Trophoblast cell (in vitro differentiated cells and primary cell): ENCODE results near the gene MRPL14.
"Not testable (repeated sequence)": the region's sequence is repeated elsewhere in the genome, so short reads cannot be mapped to it uniquely, and the experiment has no call there.

ENCODE experiments used
- DNase-seq, 2 donors: peaks; one replicate each; pipeline ENCODE4 v3.0.0-alpha.2; 2016
- H2AFZ ChIP-seq: 2 replicates; pipeline ENCODE4 v1.6.1; 2013; ENCODE audit warnings: low read length, moderate library complexity, mild to moderate bottlenecking; ENCODE audit not compliant: insufficient read depth, poor library complexity
- H2AK5ac ChIP-seq: 2 replicates; pipeline ENCODE4 v1.6.1; 2013; ENCODE audit warnings: mild to moderate bottlenecking, low read length
- H2BK120ac ChIP-seq: 2 replicates; pipeline ENCODE4 v1.6.1; 2013; ENCODE audit warnings: low read length, mild to moderate bottlenecking, moderate library complexity; ENCODE audit not compliant: insufficient read depth, poor library complexity
- H2BK12ac ChIP-seq: 2 replicates; pipeline ENCODE4 v1.6.1; 2013; ENCODE audit warnings: mild to moderate bottlenecking, low read length, moderate library complexity
- H2BK5ac ChIP-seq: 2 replicates; pipeline ENCODE4 v1.6.1; 2013; ENCODE audit warnings: low read length, low read depth, moderate library complexity, mild to moderate bottlenecking; ENCODE audit not compliant: poor library complexity
- H3K14ac ChIP-seq: 2 replicates; pipeline ENCODE4 v1.6.1; 2013; ENCODE audit warnings: mild to moderate bottlenecking, low read length
- H3K18ac ChIP-seq: 2 replicates; pipeline ENCODE4 v1.6.1; 2013; ENCODE audit warnings: mild to moderate bottlenecking, low read length
- H3K23ac ChIP-seq: 2 replicates; pipeline ENCODE4 v1.6.1; 2013; ENCODE audit warnings: low read length
- H3K27ac ChIP-seq: 2 replicates; pipeline ENCODE4 v1.5.1; 2013; ENCODE audit warnings: low read depth, mild to moderate bottlenecking, inconsistent platforms, low read length, moderate library complexity
- H3K27me3 ChIP-seq: 2 replicates; pipeline ENCODE4 v1.6.1; 2013; ENCODE audit warnings: inconsistent platforms, mild to moderate bottlenecking, low read length, moderate library complexity; ENCODE audit not compliant: insufficient read depth
- H3K36me3 ChIP-seq, 2 experiments: 1 replicate in 1 of 2; 2 replicates in 1 of 2; pipeline ENCODE4 v1.6.1; 2013; ENCODE audit warnings: low read length in 2 of 2, mild to moderate bottlenecking in 2 of 2, moderate library complexity in 1 of 2; ENCODE audit not compliant: insufficient read depth in 2 of 2, control insufficient read depth in 1 of 2
- H3K4ac ChIP-seq: 2 replicates; pipeline ENCODE4 v1.6.1; 2013; ENCODE audit warnings: low read depth, mild to moderate bottlenecking, low read length, moderate library complexity
- H3K4me1 ChIP-seq, 2 experiments: 1 replicate in 1 of 2; 2 replicates in 1 of 2; pipeline ENCODE4 v1.6.1; 2013; ENCODE audit warnings: low read length in 2 of 2, mild to moderate bottlenecking in 2 of 2, moderate library complexity in 1 of 2; ENCODE audit not compliant: insufficient read depth in 2 of 2, control insufficient read depth in 1 of 2
- H3K4me2 ChIP-seq: 2 replicates; pipeline ENCODE4 v1.6.1; 2013; ENCODE audit warnings: inconsistent platforms, mild to moderate bottlenecking, low read length, moderate library complexity
- H3K4me3 ChIP-seq: 2 replicates; pipeline ENCODE4 v1.5.1; 2013; ENCODE audit warnings: mild to moderate bottlenecking, low read depth, low read length, inconsistent platforms
- H3K79me1 ChIP-seq: one replicate; pipeline ENCODE4 v1.6.1; 2013; ENCODE audit warnings: low read length
- H3K79me2 ChIP-seq: 2 replicates; pipeline ENCODE4 v1.6.1; 2013; ENCODE audit warnings: low read length, mild to moderate bottlenecking; ENCODE audit not compliant: control insufficient read depth, insufficient read depth, poor library complexity
- H3K9ac ChIP-seq: 2 replicates; pipeline ENCODE4 v1.6.1; 2013; ENCODE audit warnings: mild to moderate bottlenecking, low read length
- H3K9me3 ChIP-seq: 2 replicates; pipeline ENCODE4 v1.6.1; 2013; ENCODE audit warnings: low read depth, mild to moderate bottlenecking, control low read depth, inconsistent platforms, low read length; ENCODE audit not compliant: insufficient read depth
- H4K12ac ChIP-seq: 2 replicates; pipeline ENCODE4 v1.6.1; 2013; ENCODE audit warnings: low read depth, mild to moderate bottlenecking, low read length, moderate library complexity
- H4K8ac ChIP-seq: 2 replicates; pipeline ENCODE4 v1.6.1; 2013; ENCODE audit warnings: low read depth, mild to moderate bottlenecking, low read length, moderate library complexity
- H4K91ac ChIP-seq: one replicate; pipeline ENCODE4 v1.6.1; 2013; ENCODE audit warnings: low read depth, mild to moderate bottlenecking, low read length, moderate library complexity
- WGBS: extraction: QIAGEN DNeasy Blood & Tissue Kit; methylation state at CpG from one replicate; pipeline ENCODE4 v1.1.7; 2013; ENCODE audit warnings: missing lambda C conversion rate; ENCODE audit not compliant: insufficient read length, insufficient coverage; ENCODE audit errors: extremely low coverage; 5-methylcytosine and 5-hydroxymethylcytosine counted together

MRPL14 gene

DNA sequence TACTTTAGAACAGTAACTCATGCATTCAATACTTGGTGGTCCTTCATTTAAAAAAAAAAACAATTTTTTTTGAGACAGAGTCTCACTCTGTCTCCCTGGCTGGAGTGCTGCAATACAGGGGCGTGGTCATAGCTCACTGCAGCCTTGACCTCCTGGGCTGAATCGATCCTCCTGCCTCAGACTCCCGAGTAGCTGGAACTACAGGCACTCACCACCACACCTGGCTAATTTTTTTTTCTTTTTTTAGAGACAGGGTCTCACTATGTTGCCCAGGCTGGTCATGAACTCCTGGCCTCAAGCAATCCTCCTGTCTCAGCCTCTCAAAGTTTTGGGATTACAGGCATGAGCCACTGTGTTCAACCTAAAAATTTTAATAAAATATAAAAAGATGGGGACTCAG, 17.3 kb upstream of the MRPL14 start:
- H3K27me3 ChIP-seq, H4K8ac ChIP-seq, H3K23ac ChIP-seq, H2BK12ac ChIP-seq, H3K9ac ChIP-seq, H4K12ac ChIP-seq, H2AK5ac ChIP-seq, H4K91ac ChIP-seq, H3K4me2 ChIP-seq, H3K14ac ChIP-seq, H3K4me1 ChIP-seq, H2BK5ac ChIP-seq, H3K9me3 ChIP-seq, H2AFZ ChIP-seq, H3K79me2 ChIP-seq, H3K4me3 ChIP-seq, H2BK120ac ChIP-seq, H3K4ac ChIP-seq, H3K27ac ChIP-seq, DNase-seq, H3K79me1 ChIP-seq, H3K18ac ChIP-seq: not testable (repeated sequence)
- no CpG with 5 or more reads among the region's 3 CpGs for WGBS
- peaks cover 38 to 60% of the 10 kb centered on the region in 2 experiments for H3K36me3 ChIP-seq

DNA sequence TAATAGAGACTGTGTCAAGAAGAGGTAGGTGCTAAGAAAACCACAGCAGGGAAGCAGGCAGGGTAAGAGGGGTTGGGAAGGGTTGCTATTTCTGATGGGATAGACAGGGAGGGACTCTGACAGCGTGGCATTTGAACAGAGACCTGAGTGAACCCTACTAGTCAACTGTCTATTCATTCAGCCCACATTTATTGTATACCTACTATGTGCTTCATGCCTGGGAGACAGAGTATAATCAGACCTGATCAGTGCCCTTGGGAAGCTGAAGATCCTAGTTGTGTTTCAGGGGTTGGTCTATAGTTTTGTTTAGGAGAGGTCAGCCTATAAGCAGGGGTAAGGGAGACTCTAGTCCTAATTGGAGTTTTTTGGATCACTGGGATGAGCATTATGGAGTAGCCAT, 16.5 kb upstream of the MRPL14 start:
- no peak overlapping the region for H2AFZ ChIP-seq
- H3K36me3 ChIP-seq: peaks cover 36 to 58% of the 10 kb centered on the region in 2 experiments
- no peak overlapping the region for H2BK120ac ChIP-seq
- no peak overlapping the region for H3K23ac ChIP-seq
- H3K27me3 ChIP-seq: no peaks in the 10 kb centered on the region
- H3K4ac ChIP-seq: no peak overlapping the region
- no peak overlapping the region for H3K27ac ChIP-seq
- H3K79me2 ChIP-seq: no peaks in the 10 kb centered on the region
- DNase-seq: no peak
- H3K9me3 ChIP-seq: no peaks in the 10 kb centered on the region
- H2BK12ac ChIP-seq: no peak overlapping the region
- H4K91ac ChIP-seq: no peak overlapping the region
- H3K18ac ChIP-seq: no peak overlapping the region
- H3K79me1 ChIP-seq: no peaks in the 10 kb centered on the region
- H3K4me1 ChIP-seq: no peaks in the 10 kb centered on the region
- WGBS: no CpG with 5 or more reads among the region's 1 CpG
- H3K14ac ChIP-seq: no peak overlapping the region
- no peak overlapping the region for H4K12ac ChIP-seq
- H3K4me3 ChIP-seq: no peak overlapping the region
- no peak overlapping the region for H2AK5ac ChIP-seq
- H3K9ac ChIP-seq: no peak overlapping the region
- no peak overlapping the region for H4K8ac ChIP-seq
- no peak overlapping the region for H3K4me2 ChIP-seq
- H2BK5ac ChIP-seq: no peak overlapping the region

DNA sequence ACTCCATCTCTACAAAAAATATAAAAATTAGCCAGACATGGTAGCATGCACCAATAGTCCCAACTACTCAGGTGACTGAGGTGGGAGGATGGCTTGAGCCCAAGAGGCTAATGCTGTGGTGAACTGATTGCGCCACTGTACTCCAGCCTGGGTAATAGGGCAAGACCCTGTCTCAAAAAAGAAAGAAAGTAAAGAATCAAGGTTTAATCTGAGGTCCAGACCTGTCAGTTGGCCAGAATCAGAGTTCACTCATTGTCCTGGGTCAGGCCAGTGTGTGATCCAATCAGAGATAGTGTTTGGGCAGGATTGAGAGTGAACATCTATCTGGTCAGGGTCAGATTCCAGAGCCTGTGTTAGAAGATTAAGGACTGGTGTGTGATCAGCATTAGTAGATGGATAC, 15.6 kb upstream of the MRPL14 start:
- H2BK5ac ChIP-seq: no peak overlapping the region
- no peak overlapping the region for H3K27ac ChIP-seq
- H2BK12ac ChIP-seq: no peak overlapping the region
- no peak overlapping the region for H3K9ac ChIP-seq
- H3K4ac ChIP-seq: no peak overlapping the region
- H3K36me3 ChIP-seq: peaks cover 28 to 50% of the 10 kb centered on the region in 2 experiments
- H3K79me2 ChIP-seq: no peaks in the 10 kb centered on the region
- H3K14ac ChIP-seq: no peak overlapping the region
- no peak overlapping the region for H3K4me2 ChIP-seq
- no peaks in the 10 kb centered on the region for H3K27me3 ChIP-seq
- H4K91ac ChIP-seq: no peak overlapping the region
- no peak overlapping the region for H2BK120ac ChIP-seq
- no CpG with 5 or more reads among the region's 1 CpG for WGBS
- no peak overlapping the region for H4K8ac ChIP-seq
- no peak overlapping the region for H3K23ac ChIP-seq
- H3K4me3 ChIP-seq: no peak overlapping the region
- H3K79me1 ChIP-seq: no peaks in the 10 kb centered on the region
- no peaks in the 10 kb centered on the region for H3K4me1 ChIP-seq
- no peak overlapping the region for H4K12ac ChIP-seq
- H3K9me3 ChIP-seq: peaks cover under 1% of the 10 kb centered on the region
- DNase-seq: no peak
- no peak overlapping the region for H2AFZ ChIP-seq
- H2AK5ac ChIP-seq: no peak overlapping the region
- H3K18ac ChIP-seq: no peak overlapping the region

- Histone ChIP-seq H3K36me3 (peaks cover 45 to 47% of the 10 kb centered on the region in 2 experiments), H3K4me1 (no peaks in the 10 kb centered on the region), H2BK120ac (no peak overlapping the region), H4K12ac (no peak overlapping the region), H3K4ac (no peak overlapping the region), H3K9ac (no peak overlapping the region), H3K14ac (no peak overlapping the region), H4K8ac (no peak overlapping the region), H3K9me3 (peaks cover 1% of the 10 kb centered on the region), H3K79me1 (no peaks in the 10 kb centered on the region), H2BK12ac (no peak overlapping the region), H3K4me3 (no peak overlapping the region), H3K23ac (no peak overlapping the region), H3K4me2 (no peak overlapping the region), H3K27ac (no peak overlapping the region), H2BK5ac (no peak overlapping the region), H3K79me2 (no peaks in the 10 kb centered on the region), H3K18ac (no peak overlapping the region), H2AK5ac (no peak overlapping the region), H4K91ac (no peak overlapping the region), H2AFZ (no peak overlapping the region), H3K27me3 (no peaks in the 10 kb centered on the region)
- no peak for DNase-seq
- WGBS: no CpG with 5 or more reads among the region's 10 CpGs
Measured at GRCh38 chr6:44139351-44139743, 12.1 kb upstream of the MRPL14 start.
